ENCODE measurements around the gene LY6G6D.

Gene LY6G6D

GRCh38 chr6:31737315-31737990 is 22.3 kb downstream of the LY6G6D start:
- DNase-seq = no peak

GRCh38 chr6:31737991-31738979 is 23.1 kb downstream of the LY6G6D start:
- DNase-seq = peak; percentile 85

- peak; percentile 99 for DNase-seq
These were observed 24.7 kb downstream of the LY6G6D start, which contains the start of gene MSH5 for GRCh38 chr6:31739639-31740396. Gene MSH5, plus strand, starts transcription at chr6:31740005. Its CDS starts 462 bp downstream, at chr6:31740467.

- DNase-seq = no peak
These were observed 25.5 kb downstream of the LY6G6D start for GRCh38 chr6:31740397-31741223.

GRCh38 chr6:31741815-31742214 is 26.7 kb downstream of the LY6G6D start:
- no peak for DNase-seq

- DNase-seq = no peak
These were observed 27.7 kb downstream of the LY6G6D start for GRCh38 chr6:31742894-31743293.

GRCh38 chr6:31744422-31744821 is 29.3 kb downstream of the LY6G6D start:
- no peak for DNase-seq

GRCh38 chr6:31749301-31750036 is 34.3 kb downstream of the LY6G6D start:
- no peak for DNase-seq

GRCh38 chr6:31750411-31751022 is 35.4 kb downstream of the LY6G6D start:
- DNase-seq = peak; percentile 76

- DNase-seq = peak; percentile 88
These were observed 37.7 kb downstream of the LY6G6D start for GRCh38 chr6:31752739-31753319.

- no peak for DNase-seq
These were observed 43.1 kb downstream of the LY6G6D start for GRCh38 chr6:31758281-31758680.

GRCh38 chr6:31760790-31761189 is 45.6 kb downstream of the LY6G6D start:
- DNase-seq = no peak

GRCh38 chr6:31761343-31761742 is 46.2 kb downstream of the LY6G6D start:
- DNase-seq = no peak

GRCh38 chr6:31762356-31762755 is 47.2 kb downstream of the LY6G6D start, which contains the start of gene SAPCD1:
Gene SAPCD1, plus strand, starts transcription at chr6:31762656. Its CDS starts 399 bp downstream, at chr6:31763055.
- no peak for DNase-seq

- DNase-seq = no peak
These were observed 47.9 kb downstream of the LY6G6D start for GRCh38 chr6:31762878-31763618.

- peak; percentile 69 for DNase-seq
These were observed 48.4 kb downstream of the LY6G6D start for GRCh38 chr6:31763619-31763940.

GRCh38 chr6:31764198-31764597 is 49.0 kb downstream of the LY6G6D start:
- DNase-seq = no peak

GRCh38 chr6:31765559-31765909 is 50.4 kb downstream of the LY6G6D start:
- DNase-seq = no peak

GRCh38 chr6:31765910-31766794 is 51.0 kb downstream of the LY6G6D start:
- DNase-seq = no peak
